Activated T-cell treated with anti-CD3 and anti-CD28 coated beads, Interleukin-2, amount 50 U/mL, for 72 hours (primary cell): ENCODE measurements around the gene GGA1. TPM values are rescaled to one million over a fixed set of nuclear protein-coding genes. Genes with fewer than 3 reads are reported as not detected.

Experiments used
- ATAC-seq, 2 donors: fragments of 150-1000 bp; cut with Tn5 transposase; replicated peaks in 1 of 2; 2 replicates each; pipeline ENCODE4 v1.10.0; 2021; ENCODE audit warnings: moderate library complexity in 2 of 2, mild to moderate bottlenecking in 1 of 2
- DNase-seq, 2 donors: peaks; one replicate each; pipeline ENCODE4 v3.0.0; 2021 to 2022; ENCODE audit warnings: mixed read lengths in 1 of 2
- H3K27ac Mint-ChIP-seq: one replicate; pipeline ENCODE4 v1.8.0; 2022; ENCODE audit warnings: mild to moderate bottlenecking, moderate library complexity, mixed read lengths
- H3K27me3 Mint-ChIP-seq: one replicate; pipeline ENCODE4 v1.8.0; 2022; ENCODE audit warnings: low read depth, mixed read lengths
- H3K36me3 Mint-ChIP-seq, 2 donors: one replicate each; pipeline ENCODE4 v1.8.0; 2022; ENCODE audit warnings: mixed read lengths in 2 of 2, mild to moderate bottlenecking in 1 of 2; ENCODE audit not compliant: insufficient read depth in 2 of 2
- H3K4me1 Mint-ChIP-seq: one replicate; pipeline ENCODE4 v1.8.0; 2022; ENCODE audit warnings: low read depth, mixed read lengths
- H3K4me3 Mint-ChIP-seq, 2 donors: one replicate each; pipeline ENCODE4 v1.8.0; 2022; ENCODE audit warnings: mild to moderate bottlenecking in 2 of 2, mixed read lengths in 2 of 2, moderate library complexity in 2 of 2
- H3K9me3 Mint-ChIP-seq, 2 donors: one replicate each; pipeline ENCODE4 v1.8.0; 2022; ENCODE audit warnings: mixed read lengths in 2 of 2
- total RNA-seq, 2 donors: library from RNA; stranded (reverse); gene quantifications; one replicate each; pipeline ENCODE4 v1.2.3, GENCODE V29; 2022

GGA1 gene
- total RNA-seq, 2 donors from 2014 or later = 81.5 to 96.2 TPM

DNA sequence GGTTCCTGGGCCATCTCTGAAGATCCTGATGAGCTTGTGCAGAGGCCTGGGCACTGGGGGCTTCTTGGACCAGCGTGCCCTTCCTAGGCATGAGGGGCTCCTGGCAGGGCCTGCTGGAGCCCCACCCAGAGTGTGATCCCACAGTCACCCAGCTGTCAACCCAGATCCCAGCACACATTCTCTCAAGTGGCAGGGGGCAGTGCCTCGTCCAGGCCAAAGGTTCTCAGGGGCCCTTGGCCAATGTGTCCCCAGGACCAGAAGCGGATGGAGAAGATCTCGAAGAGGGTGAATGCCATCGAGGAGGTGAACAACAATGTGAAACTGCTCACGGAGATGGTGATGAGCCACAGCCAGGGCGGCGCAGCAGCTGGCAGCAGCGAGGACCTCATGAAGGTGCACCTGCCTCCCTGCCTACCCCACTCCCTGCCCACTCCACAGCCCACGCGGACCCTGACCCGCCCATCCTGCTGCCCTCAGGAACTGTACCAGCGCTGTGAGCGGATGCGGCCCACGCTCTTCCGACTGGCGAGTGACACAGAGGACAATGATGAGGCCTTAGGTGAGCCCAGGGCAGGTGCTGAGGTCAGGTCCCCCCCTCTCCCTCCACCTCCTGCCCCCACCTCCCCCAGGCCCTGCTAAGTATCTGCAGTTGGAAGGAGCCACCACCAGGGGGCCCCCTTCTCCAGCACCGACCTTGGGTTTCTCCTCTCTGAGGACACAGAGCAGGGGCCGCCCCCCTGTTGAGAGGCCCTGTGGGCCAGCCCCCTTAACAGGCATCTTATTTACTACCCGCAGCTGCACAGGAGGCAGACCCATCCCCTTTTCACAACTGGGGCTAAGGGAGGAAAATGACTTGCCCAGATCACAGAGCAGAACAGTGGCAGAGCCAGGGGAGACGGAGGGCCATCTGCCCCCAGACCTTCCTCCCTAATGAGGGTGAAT, 14.7 kb downstream of the GGA1 start:
- H3K4me1 Mint-ChIP-seq = peaks cover 46% of the 10 kb centered on the region
- peak; percentile 77 to 80 for ATAC-seq
- peak; percentile 76 to 83 for DNase-seq
- H3K4me3 Mint-ChIP-seq = peak overlapping the region; percentile 17 to 46
- H3K36me3 Mint-ChIP-seq = peaks cover 0 to 2% of the 10 kb centered on the region in 2 donors
- H3K27ac Mint-ChIP-seq = peak overlapping the region; percentile 97
- no peaks in the 10 kb centered on the region for H3K9me3 Mint-ChIP-seq
- no peaks in the 10 kb centered on the region for H3K27me3 Mint-ChIP-seq

DNA sequence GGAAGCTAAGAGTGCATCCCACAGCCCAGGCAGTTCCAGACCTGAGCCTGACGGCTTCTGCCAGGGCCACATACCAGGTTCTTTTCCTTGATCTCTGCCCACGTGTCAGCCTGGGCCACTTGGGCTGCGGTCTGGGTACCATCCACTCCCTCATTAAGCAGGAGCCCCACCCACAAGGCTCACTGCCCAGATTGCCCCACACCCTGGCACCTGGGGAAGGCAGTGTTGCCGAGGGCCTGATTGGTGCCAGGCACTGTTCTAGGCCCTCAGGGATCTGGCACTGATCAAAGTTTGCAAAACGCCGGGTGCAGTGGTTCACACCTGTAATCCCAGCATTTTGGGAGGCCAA, 15.4 kb downstream of the GGA1 start:
- Mint-ChIP-seq H3K9me3 (no peaks in the 10 kb centered on the region), H3K36me3 (peaks cover 0 to 2% of the 10 kb centered on the region in 2 donors), H3K4me1 (peaks cover 53% of the 10 kb centered on the region), H3K27me3 (no peaks in the 10 kb centered on the region), H3K4me3 (no peak overlapping the region), H3K27ac (no peak overlapping the region)
- ATAC-seq = no peak
- no peak for DNase-seq

DNA sequence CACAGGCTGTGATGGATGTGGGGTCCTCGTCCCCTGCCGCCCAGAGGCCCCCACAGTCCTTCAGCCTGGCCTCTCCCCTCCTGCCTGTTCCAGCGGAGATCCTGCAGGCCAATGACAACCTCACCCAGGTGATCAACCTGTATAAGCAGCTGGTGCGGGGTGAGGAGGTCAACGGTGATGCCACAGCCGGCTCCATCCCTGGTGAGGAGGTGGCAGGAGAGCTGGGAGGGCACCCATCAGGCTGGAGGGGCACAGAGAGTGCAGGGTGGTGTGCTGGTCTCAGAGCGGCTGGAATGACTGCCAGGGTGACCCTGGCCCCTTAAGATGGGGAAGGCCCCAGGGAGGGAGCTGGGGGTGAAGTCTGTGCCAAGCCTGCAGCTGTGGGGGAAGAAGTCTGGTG, 16.2 kb downstream of the GGA1 start:
- Mint-ChIP-seq H3K36me3 (peaks cover 0 to 2% of the 10 kb centered on the region in 2 donors), H3K9me3 (no peaks in the 10 kb centered on the region), H3K4me1 (peaks cover 56% of the 10 kb centered on the region), H3K4me3 (peak overlapping the region in 1 of 2 donors; percentile 11), H3K27me3 (no peaks in the 10 kb centered on the region), H3K27ac (no peak overlapping the region)
- no peak for DNase-seq
- ATAC-seq = no peak

DNA sequence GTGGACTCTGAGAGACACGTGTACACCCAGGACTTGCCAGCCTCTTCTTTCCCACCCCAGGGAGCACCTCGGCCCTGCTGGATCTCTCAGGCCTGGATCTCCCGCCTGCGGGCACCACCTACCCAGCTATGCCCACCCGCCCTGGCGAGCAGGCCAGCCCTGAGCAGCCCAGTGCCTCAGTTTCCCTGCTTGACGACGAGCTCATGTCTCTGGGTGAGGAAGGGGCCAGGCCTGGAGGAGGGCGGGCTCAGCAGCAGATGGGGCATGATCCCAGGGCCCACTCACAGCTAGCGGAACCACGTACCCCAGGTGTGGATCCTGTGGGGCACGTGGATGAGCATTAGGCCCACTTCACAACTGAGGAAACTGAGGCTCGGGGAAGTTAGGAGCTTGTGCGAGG, 17.1 kb downstream of the GGA1 start:
- no peaks in the 10 kb centered on the region for H3K9me3 Mint-ChIP-seq
- H3K27ac Mint-ChIP-seq = peak overlapping the region; percentile 57
- no peaks in the 10 kb centered on the region for H3K27me3 Mint-ChIP-seq
- H3K4me3 Mint-ChIP-seq = peak overlapping the region; percentile 16 to 69
- H3K36me3 Mint-ChIP-seq = peaks cover 0 to 2% of the 10 kb centered on the region in 2 donors
- no peak for DNase-seq
- ATAC-seq = no peak
- H3K4me1 Mint-ChIP-seq = peaks cover 56% of the 10 kb centered on the region

DNA sequence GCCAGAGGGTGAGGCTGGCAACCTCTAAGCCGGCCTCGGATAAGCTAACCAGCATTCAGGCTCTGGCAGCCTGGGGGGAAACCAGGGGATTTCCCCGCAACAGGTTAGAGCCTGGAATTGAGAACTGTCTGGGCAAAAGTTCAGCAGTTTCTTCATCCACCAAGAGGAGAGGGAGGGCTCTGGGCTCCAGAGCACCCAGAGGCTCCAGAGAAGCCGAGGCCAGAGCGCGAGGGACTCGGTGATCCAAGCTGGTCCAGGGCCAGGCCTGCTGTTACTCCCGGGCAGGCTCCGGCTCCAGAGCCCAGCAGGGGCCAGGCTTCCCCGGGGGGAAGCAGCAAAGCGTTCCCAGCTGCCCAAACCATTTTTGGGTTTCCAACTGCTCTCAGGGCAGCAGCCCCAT, 17.5 kb downstream of the GGA1 start:
- ATAC-seq = no peak
- Mint-ChIP-seq H3K9me3 (no peaks in the 10 kb centered on the region), H3K27me3 (no peaks in the 10 kb centered on the region), H3K4me1 (peaks cover 56% of the 10 kb centered on the region), H3K36me3 (peaks cover 0 to 2% of the 10 kb centered on the region in 2 donors), H3K27ac (peak overlapping the region; percentile 57), H3K4me3 (peak overlapping the region; percentile 16 to 69)
- DNase-seq = no peak

DNA sequence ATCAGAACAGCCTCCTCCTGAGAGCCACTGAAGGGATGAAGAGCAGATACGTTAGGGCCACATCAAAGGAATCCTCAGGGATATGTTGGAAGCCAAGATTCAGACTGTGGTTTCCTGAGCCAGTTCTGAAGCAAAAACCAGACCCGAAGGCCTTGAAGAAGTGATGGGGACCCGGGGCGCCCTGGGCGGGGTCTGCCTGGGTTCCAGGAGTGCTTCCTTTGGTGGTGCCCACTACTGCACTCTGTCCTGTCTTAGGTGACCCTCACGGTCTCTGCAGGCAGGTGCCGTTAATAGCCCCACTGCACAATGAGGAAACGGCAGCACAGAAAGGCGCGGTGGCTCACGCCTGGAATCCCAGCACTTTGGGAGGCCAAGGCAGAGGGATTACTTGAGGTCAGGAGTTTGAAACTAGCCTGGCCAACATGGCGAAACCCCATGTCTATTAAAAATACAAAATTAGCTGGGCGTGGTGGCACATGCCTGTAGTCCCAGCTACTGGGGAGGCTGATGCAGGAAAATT, 18.0 kb downstream of the GGA1 start:
- DNase-seq (no peak), ATAC-seq (no peak)
- peaks cover 0 to 2% of the 10 kb centered on the region in 2 donors for H3K36me3 Mint-ChIP-seq
- H3K27ac Mint-ChIP-seq = peak overlapping the region; percentile 54
- no peaks in the 10 kb centered on the region for H3K27me3 Mint-ChIP-seq
- H3K4me3 Mint-ChIP-seq = peak overlapping the region; percentile 60 to 69
- peaks cover 56% of the 10 kb centered on the region for H3K4me1 Mint-ChIP-seq
- no peaks in the 10 kb centered on the region for H3K9me3 Mint-ChIP-seq

DNA sequence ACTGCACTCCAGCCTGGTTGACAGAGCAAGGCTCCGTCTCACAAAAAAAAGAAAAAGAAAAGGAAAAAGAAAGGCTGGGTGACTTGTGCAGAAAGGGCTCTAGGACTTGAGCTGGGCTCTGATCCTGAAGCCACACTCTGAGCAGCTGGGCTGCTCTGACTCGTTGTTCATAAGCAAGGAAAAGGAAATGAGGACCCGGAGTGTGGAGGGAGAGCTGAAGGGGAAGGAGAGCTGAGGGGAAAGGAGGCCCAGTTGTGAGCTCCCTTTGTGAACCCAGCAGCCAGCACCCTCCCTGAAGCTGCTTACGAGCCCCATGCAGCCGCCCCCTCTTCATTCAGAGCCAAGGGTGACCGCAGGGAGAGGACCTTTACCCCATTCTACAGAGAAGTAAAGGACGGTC, 18.5 kb downstream of the GGA1 start:
- Mint-ChIP-seq H3K36me3 (peaks cover 0 to 2% of the 10 kb centered on the region in 2 donors), H3K27ac (peak overlapping the region; percentile 54), H3K4me1 (peaks cover 60% of the 10 kb centered on the region), H3K4me3 (peak overlapping the region; percentile 60 to 69), H3K9me3 (no peaks in the 10 kb centered on the region), H3K27me3 (no peaks in the 10 kb centered on the region)
- no peak for DNase-seq
- peak; percentile 6 to 14 for ATAC-seq

DNA sequence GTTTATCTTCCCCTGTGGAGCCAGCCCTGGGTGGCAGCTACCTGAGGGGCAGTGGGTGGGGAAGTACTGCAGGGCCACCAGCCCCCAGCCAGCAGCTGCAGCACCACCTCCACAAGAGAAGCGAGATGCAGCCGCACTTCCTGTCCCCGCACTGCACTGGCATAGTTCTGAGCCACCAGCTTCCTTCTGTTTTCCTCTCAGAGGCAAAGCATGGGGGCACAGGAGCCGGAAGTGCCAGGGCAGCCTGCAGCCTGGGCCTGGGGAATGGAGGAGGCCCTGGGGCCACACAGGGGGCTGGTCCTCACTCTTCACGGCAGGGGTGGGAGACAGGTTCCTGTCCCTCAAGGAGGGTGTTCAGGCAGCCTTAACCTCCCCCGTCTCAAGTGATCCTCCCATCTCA, 18.9 kb downstream of the GGA1 start:
- ATAC-seq (peak; percentile 51 to 65), DNase-seq (peak; percentile 51 to 54)
- H3K4me1 Mint-ChIP-seq = peaks cover 64% of the 10 kb centered on the region
- peak overlapping the region; percentile 54 for H3K27ac Mint-ChIP-seq
- no peaks in the 10 kb centered on the region for H3K27me3 Mint-ChIP-seq
- H3K9me3 Mint-ChIP-seq = no peaks in the 10 kb centered on the region
- peak overlapping the region; percentile 60 to 69 for H3K4me3 Mint-ChIP-seq
- peaks cover 0 to 2% of the 10 kb centered on the region in 2 donors for H3K36me3 Mint-ChIP-seq

DNA sequence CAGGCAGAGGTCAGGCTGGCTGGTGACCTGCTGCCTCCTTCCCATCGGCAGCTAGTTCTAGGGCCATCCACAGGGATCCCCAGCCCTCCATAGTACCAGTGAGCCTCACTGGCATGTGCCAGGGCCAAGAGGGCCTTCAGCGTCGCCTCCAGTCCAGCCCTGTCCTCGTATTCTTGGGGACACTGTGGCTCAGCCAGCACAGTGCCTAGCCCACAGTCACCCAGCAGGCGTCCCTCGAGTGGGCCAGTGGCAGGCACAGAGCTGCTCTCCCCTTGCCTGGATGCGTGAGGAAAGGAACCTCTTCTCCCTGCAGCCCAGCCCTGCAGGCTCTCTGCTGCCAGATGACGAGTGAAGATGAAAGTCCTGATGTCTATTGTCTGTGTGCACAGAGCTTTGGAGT, 20.2 kb downstream of the GGA1 start:
- H3K4me1 Mint-ChIP-seq = peaks cover 73% of the 10 kb centered on the region
- H3K36me3 Mint-ChIP-seq = no peaks in the 10 kb centered on the region
- peak overlapping the region; percentile 90 for H3K27ac Mint-ChIP-seq
- DNase-seq (no peak), ATAC-seq (no peak)
- H3K4me3 Mint-ChIP-seq = no peak overlapping the region
- no peaks in the 10 kb centered on the region for H3K27me3 Mint-ChIP-seq
- H3K9me3 Mint-ChIP-seq = no peaks in the 10 kb centered on the region

DNA sequence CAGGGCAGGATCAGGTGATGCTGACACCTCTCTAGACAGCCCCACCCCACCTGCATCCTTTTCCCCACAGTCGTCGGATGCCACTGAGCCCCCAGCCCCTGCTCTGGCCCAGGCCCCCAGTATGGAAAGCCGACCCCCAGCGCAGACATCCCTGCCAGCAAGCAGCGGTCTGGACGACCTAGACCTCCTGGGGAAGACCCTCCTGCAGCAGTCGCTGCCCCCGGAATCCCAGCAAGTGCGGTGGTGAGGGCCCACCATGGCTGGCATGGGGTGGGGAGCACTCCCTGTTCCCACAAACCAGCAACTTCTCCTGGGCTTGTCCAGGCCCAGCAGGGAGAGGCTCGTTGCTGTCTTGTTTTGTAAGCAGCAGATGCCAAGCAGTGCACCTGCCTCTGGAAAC, 21.3 kb downstream of the GGA1 start:
- DNase-seq (no peak), ATAC-seq (no peak)
- peaks cover 76% of the 10 kb centered on the region for H3K4me1 Mint-ChIP-seq
- no peaks in the 10 kb centered on the region for H3K36me3 Mint-ChIP-seq
- no peak overlapping the region for H3K27ac Mint-ChIP-seq
- H3K27me3 Mint-ChIP-seq = no peaks in the 10 kb centered on the region
- no peaks in the 10 kb centered on the region for H3K9me3 Mint-ChIP-seq
- no peak overlapping the region for H3K4me3 Mint-ChIP-seq

DNA sequence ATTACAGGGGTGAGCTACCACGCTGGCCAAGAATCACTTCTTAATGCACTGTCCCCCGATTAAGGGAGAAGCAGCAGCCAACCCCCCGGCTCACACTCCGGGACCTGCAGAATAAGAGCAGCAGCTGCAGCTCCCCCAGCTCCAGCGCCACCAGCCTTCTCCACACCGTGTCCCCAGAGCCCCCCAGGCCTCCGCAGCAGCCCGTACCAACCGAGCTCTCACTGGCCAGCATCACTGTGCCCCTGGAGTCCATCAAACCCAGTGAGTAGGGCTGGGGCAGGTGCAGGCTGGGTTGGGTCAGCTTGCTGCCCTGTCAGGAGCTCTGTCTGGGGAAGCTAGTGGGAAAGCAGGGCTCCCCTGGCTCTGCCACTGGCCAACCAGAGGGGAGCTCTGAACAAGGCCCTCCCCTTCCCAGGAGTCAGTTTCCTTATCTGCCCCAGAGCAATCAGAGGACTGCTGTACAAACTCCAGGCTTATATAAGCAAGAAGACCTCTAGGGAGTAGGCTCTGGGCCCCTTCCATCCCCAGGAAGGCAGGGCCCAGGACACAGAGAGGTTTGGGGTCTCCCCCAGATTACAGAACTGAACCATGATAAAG, 22.3 kb downstream of the GGA1 start:
- DNase-seq (no peak), ATAC-seq (no peak)
- no peaks in the 10 kb centered on the region for H3K36me3 Mint-ChIP-seq
- H3K27ac Mint-ChIP-seq = peak overlapping the region; percentile 60
- H3K27me3 Mint-ChIP-seq = no peaks in the 10 kb centered on the region
- no peak overlapping the region for H3K4me3 Mint-ChIP-seq
- no peaks in the 10 kb centered on the region for H3K9me3 Mint-ChIP-seq
- H3K4me1 Mint-ChIP-seq = peaks cover 74% of the 10 kb centered on the region

DNA sequence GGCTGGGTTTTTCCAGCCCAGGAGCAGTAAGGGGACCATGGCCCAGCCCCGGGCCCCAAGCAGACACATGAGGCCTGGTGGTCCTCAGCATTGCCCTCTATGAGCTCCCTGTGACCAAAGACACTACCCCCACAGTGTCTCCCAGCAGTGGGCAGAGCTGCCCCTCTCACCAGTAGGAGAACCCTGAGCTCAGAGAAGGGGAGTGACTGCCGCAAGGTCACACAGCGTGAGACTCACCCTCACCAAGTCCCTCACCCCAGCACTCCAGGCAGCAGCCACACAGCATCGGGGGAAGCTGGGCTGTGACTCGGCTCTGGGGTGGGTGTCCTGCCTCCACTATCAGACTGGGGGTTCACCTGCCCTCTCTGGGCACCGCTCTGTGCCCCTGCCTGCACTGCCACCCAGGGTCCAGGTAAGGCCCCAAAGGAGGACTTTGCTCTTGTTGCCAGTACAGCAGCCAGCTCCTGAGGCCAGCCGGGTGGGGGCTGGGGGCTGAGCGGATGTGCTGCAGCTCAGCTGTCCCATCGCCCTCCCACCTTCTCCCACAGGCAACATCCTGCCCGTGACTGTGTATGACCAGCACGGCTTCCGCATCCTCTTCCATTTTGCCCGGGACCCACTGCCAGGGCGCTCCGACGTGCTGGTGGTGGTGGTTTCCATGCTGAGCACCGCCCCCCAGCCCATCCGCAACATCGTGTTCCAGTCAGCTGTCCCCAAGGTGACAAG, 23.0 kb downstream of the GGA1 start:
- Mint-ChIP-seq H3K4me3 (peak overlapping the region; percentile 57 to 65), H3K9me3 (no peaks in the 10 kb centered on the region), H3K36me3 (no peaks in the 10 kb centered on the region), H3K27me3 (no peaks in the 10 kb centered on the region), H3K4me1 (peaks cover 74% of the 10 kb centered on the region), H3K27ac (no peak overlapping the region)
- no peak for ATAC-seq
- DNase-seq = no peak
